Gastrocnemius medialis (tissue), 4 donors: ENCODE results near the gene PEMT.

Source experiments
- CTCF ChIP-seq, 5 experiments: fragments of 450-650 bp in 3 of 5; fragments of 200-600 bp in 2 of 5; sonication (generic) in 2 of 5; IDR thresholded peaks in 4 of 5; conservative IDR thresholded peaks in 1 of 5; 1 replicate in 4 of 5; 2 replicates in 1 of 5; pipeline ENCODE4 v1.5.1; 2016 to 2019; ENCODE audit warnings: antibody characterized with exemption in 5 of 5, mild to moderate bottlenecking in 3 of 5, moderate library complexity in 3 of 5
- POLR2A ChIP-seq, 2 donors: fragments of 450-650 bp; IDR thresholded peaks; one replicate each; pipeline ENCODE4 v1.6.1; 2017; ENCODE audit warnings: antibody characterized with exemption in 2 of 2, mild to moderate bottlenecking in 2 of 2, moderate library complexity in 2 of 2

GRCh38 chr17:17577373-17577772 lies 14.1 kb downstream of the PEMT start:
- TF ChIP-seq POLR2A (IDR thresholded peaks at IDR 0.05) = no peak
- no peak for TF ChIP-seq CTCF (IDR thresholded peaks at IDR 0.05 in 4 of 5, conservative IDR thresholded peaks at IDR 0.05 in 1 of 5)
